ENCODE data around the gene TRIM67. TPM values are rescaled to one million over a fixed set of nuclear protein-coding genes. Genes with fewer than 3 reads are reported as not detected.

Gene TRIM67
- total RNA-seq, 1 donor from 2014 or later = not detected

- Mint-ChIP-seq H3K9me3 (no peaks in the 10 kb centered on the region), H3K4me1 (ENCODE audit: low read depth) (peaks cover 51% of the 10 kb centered on the region), H3K27ac (peak within 1 kb of the TSS; percentile 95), H3K27me3 (ENCODE audit: insufficient read depth) (no peaks in the 10 kb centered on the region), H3K4me3 (peak within 1 kb of the TSS; percentile 99), H3K36me3 (ENCODE audit: low read depth) (peaks cover 48% of the 10 kb centered on the region)
- DNase-seq (ENCODE audit: low spot score) = peak; percentile 91
- intact Hi-C loops (cut with micrococcal nuclease) = loop anchor here (1.0 to 10.0 kb wide), 10 partner anchors 31 to 1176 kb away; partner anchors contain the start of genes C1orf198, DISC1, EXOC8 and GALNT2
Observed at GRCh38 chr1:231240883-231241735, 79.3 kb downstream of the TRIM67 start, which contains the start of gene GNPAT. TSS of gene GNPAT (plus strand) at chr1:231241212. CDS start at chr1:231241379, 167 bp downstream.

- peaks cover 50% of the 10 kb centered on the region for H3K4me1 Mint-ChIP-seq (ENCODE audit: low read depth)
- no peaks in the 10 kb centered on the region for H3K27me3 Mint-ChIP-seq (ENCODE audit: insufficient read depth)
- H3K36me3 Mint-ChIP-seq (ENCODE audit: low read depth) = peaks cover 44% of the 10 kb centered on the region
- intact Hi-C loops (cut with micrococcal nuclease) = loop anchor here (1.0 to 10.0 kb wide), 11 partner anchors 30 to 1177 kb away; partner anchors contain the start of genes C1orf198, DISC1, EXOC8 and GALNT2
- H3K9me3 Mint-ChIP-seq = no peaks in the 10 kb centered on the region
- peak overlapping the region; percentile 99 for H3K4me3 Mint-ChIP-seq
- no peak for DNase-seq (ENCODE audit: low spot score)
- peak overlapping the region; percentile 95 for H3K27ac Mint-ChIP-seq
Observed at GRCh38 chr1:231241750-231242149, 79.9 kb downstream of the TRIM67 start.

- peak overlapping the region; percentile 95 for H3K27ac Mint-ChIP-seq
- DNase-seq (ENCODE audit: low spot score) = no peak
- no peaks in the 10 kb centered on the region for H3K27me3 Mint-ChIP-seq (ENCODE audit: insufficient read depth)
- peaks cover 50% of the 10 kb centered on the region for H3K4me1 Mint-ChIP-seq (ENCODE audit: low read depth)
- intact Hi-C loops (cut with micrococcal nuclease) = loop anchor here (1.0 to 10.0 kb wide), 3 partner anchors 31 to 1178 kb away; partner anchors contain the start of gene GALNT2
- H3K36me3 Mint-ChIP-seq (ENCODE audit: low read depth) = peaks cover 42% of the 10 kb centered on the region
- H3K4me3 Mint-ChIP-seq = peak overlapping the region; percentile 99
- H3K9me3 Mint-ChIP-seq = no peaks in the 10 kb centered on the region
Observed at GRCh38 chr1:231242516-231243198, 80.8 kb downstream of the TRIM67 start.

GRCh38 chr1:231248778-231249177, 86.9 kb downstream of the TRIM67 start:
- no peak for DNase-seq (ENCODE audit: low spot score)
- Mint-ChIP-seq H3K4me1 (ENCODE audit: low read depth) (peaks cover 17% of the 10 kb centered on the region), H3K9me3 (no peaks in the 10 kb centered on the region), H3K27ac (no peak overlapping the region), H3K4me3 (no peak overlapping the region), H3K27me3 (ENCODE audit: insufficient read depth) (no peaks in the 10 kb centered on the region), H3K36me3 (ENCODE audit: low read depth) (peaks cover 43% of the 10 kb centered on the region)
- intact Hi-C loops (cut with micrococcal nuclease) = loop anchor here (10.0 kb wide), 1 partner anchor 1184 kb away; the partner anchor contains the start of gene GALNT2

- no peak overlapping the region for H3K4me3 Mint-ChIP-seq
- intact Hi-C loops (cut with micrococcal nuclease) = no loop called here
- peaks cover 5% of the 10 kb centered on the region for H3K4me1 Mint-ChIP-seq (ENCODE audit: low read depth)
- H3K27me3 Mint-ChIP-seq (ENCODE audit: insufficient read depth) = no peaks in the 10 kb centered on the region
- H3K27ac Mint-ChIP-seq = no peak overlapping the region
- H3K36me3 Mint-ChIP-seq (ENCODE audit: low read depth) = peaks cover 54% of the 10 kb centered on the region
- H3K9me3 Mint-ChIP-seq = peaks cover 7% of the 10 kb centered on the region
- DNase-seq (ENCODE audit: low spot score) = no peak
Observed at GRCh38 chr1:231252336-231252735, 90.5 kb downstream of the TRIM67 start.

GRCh38 chr1:231260351-231260750, 98.5 kb downstream of the TRIM67 start:
- no peak overlapping the region for H3K4me3 Mint-ChIP-seq
- H3K27me3 Mint-ChIP-seq (ENCODE audit: insufficient read depth) = no peaks in the 10 kb centered on the region
- no peak for DNase-seq (ENCODE audit: low spot score)
- H3K9me3 Mint-ChIP-seq = peaks cover 22% of the 10 kb centered on the region
- intact Hi-C loops (cut with micrococcal nuclease) = no loop called here
- no peak overlapping the region for H3K27ac Mint-ChIP-seq
- H3K36me3 Mint-ChIP-seq (ENCODE audit: low read depth) = peaks cover 83% of the 10 kb centered on the region
- no peaks in the 10 kb centered on the region for H3K4me1 Mint-ChIP-seq (ENCODE audit: low read depth)

- Mint-ChIP-seq H3K9me3 (peaks cover 4% of the 10 kb centered on the region), H3K27me3 (ENCODE audit: insufficient read depth) (no peaks in the 10 kb centered on the region), H3K27ac (no peak overlapping the region), H3K36me3 (ENCODE audit: low read depth) (peaks cover 78% of the 10 kb centered on the region), H3K4me1 (ENCODE audit: low read depth) (no peaks in the 10 kb centered on the region), H3K4me3 (no peak overlapping the region)
- intact Hi-C loops (cut with micrococcal nuclease) = no loop called here
- no peak for DNase-seq (ENCODE audit: low spot score)
Observed at GRCh38 chr1:231264642-231265041, 102.8 kb downstream of the TRIM67 start.

GRCh38 chr1:231265379-231265778, 103.5 kb downstream of the TRIM67 start:
- intact Hi-C loops (cut with micrococcal nuclease) = no loop called here
- H3K4me1 Mint-ChIP-seq (ENCODE audit: low read depth) = no peaks in the 10 kb centered on the region
- H3K9me3 Mint-ChIP-seq = no peaks in the 10 kb centered on the region
- no peak overlapping the region for H3K27ac Mint-ChIP-seq
- no peaks in the 10 kb centered on the region for H3K27me3 Mint-ChIP-seq (ENCODE audit: insufficient read depth)
- peaks cover 74% of the 10 kb centered on the region for H3K36me3 Mint-ChIP-seq (ENCODE audit: low read depth)
- no peak overlapping the region for H3K4me3 Mint-ChIP-seq
- no peak for DNase-seq (ENCODE audit: low spot score)

- peaks cover 68% of the 10 kb centered on the region for H3K36me3 Mint-ChIP-seq (ENCODE audit: low read depth)
- intact Hi-C loops (cut with micrococcal nuclease) = no loop called here
Observed at GRCh38 chr1:231266811-231267322, 105.0 kb downstream of the TRIM67 start.

More at GRCh38 chr1:231266811-231267322, 105.0 kb downstream of the TRIM67 start:
- peaks cover 9% of the 10 kb centered on the region for H3K4me1 Mint-ChIP-seq (ENCODE audit: low read depth)
- H3K27me3 Mint-ChIP-seq (ENCODE audit: insufficient read depth) = no peaks in the 10 kb centered on the region
- no peak overlapping the region for H3K4me3 Mint-ChIP-seq
- no peak for DNase-seq (ENCODE audit: low spot score)
- no peaks in the 10 kb centered on the region for H3K9me3 Mint-ChIP-seq
- no peak overlapping the region for H3K27ac Mint-ChIP-seq

Other genes starting within 250 kb of the TRIM67 start
- 20.7 and 21.8 TPM in 2 replicates for gene TTC13, start 183.2 kb upstream of the TRIM67 start, total RNA-seq
- 14.3 and 14.6 TPM in 2 replicates for gene ARV1, start 183.0 kb upstream of the TRIM67 start, total RNA-seq
- gene FAM89A, start 121.8 kb upstream of the TRIM67 start, total RNA-seq = 23.2 and 28.0 TPM in 2 replicates
- 41.7 and 43.1 TPM in 2 replicates for gene GNPAT, start 79.2 kb downstream of the TRIM67 start, total RNA-seq
- gene EXOC8, start 175.8 kb downstream of the TRIM67 start, total RNA-seq = 14.4 and 15.6 TPM in 2 replicates
- gene SPRTN, start 176.2 kb downstream of the TRIM67 start, total RNA-seq = 13.5 and 14.5 TPM in 2 replicates